Fibroblast of lung (primary cell): ENCODE measurements around the gene OR5K4.

ENCODE experiments used
- CTCF ChIP-seq, 2 donors: IDR thresholded peaks in 1 of 2; conservative IDR thresholded peaks in 1 of 2; 1 replicate in 1 of 2; 2 replicates in 1 of 2; pipeline ENCODE4 v1.5.1; 2011 to 2012; ENCODE audit warnings: low read length in 2 of 2, control low read depth in 1 of 2, inconsistent platforms in 1 of 2, low read depth in 1 of 2, mild to moderate bottlenecking in 1 of 2
- EZH2 ChIP-seq: IDR thresholded peaks from 2 replicates; pipeline ENCODE4 v1.5.1; 2012; ENCODE audit warnings: low read length, control low read depth, mild to moderate bottlenecking; ENCODE audit errors: missing control alignments

- TF ChIP-seq EZH2: no peak
- TF ChIP-seq CTCF (conservative IDR thresholded peaks at IDR 0.05 in 1 of 2, IDR thresholded peaks at IDR 0.05 in 1 of 2; ENCODE audit: low read depth in 1 of 2, low read length in 2 of 2): no peak
Observed at GRCh38 chr3:98331329-98331728, 22.3 kb upstream of the OR5K4 start.
